ENCODE results near the gene ISL1. TPM values are rescaled to one million over a fixed set of nuclear protein-coding genes. Genes with fewer than 3 reads are reported as not detected.

ISL1 gene
- total RNA-seq, 1 donor from 2014 or later, result 0.15 TPM

- Histone ChIP-seq H3K27me3 (ENCODE audit: low read depth) (peaks cover 66% of the 10 kb centered on the region), H3K27ac (no peak overlapping the region), H3K4me3 (no peak overlapping the region), H3K36me3 (no peaks in the 10 kb centered on the region), H3K4me1 (peaks cover 16% of the 10 kb centered on the region), H3K9me3 (no peaks in the 10 kb centered on the region)
- DNase-seq (no peak), ATAC-seq (no peak)
- TF ChIP-seq, protein P1, sequence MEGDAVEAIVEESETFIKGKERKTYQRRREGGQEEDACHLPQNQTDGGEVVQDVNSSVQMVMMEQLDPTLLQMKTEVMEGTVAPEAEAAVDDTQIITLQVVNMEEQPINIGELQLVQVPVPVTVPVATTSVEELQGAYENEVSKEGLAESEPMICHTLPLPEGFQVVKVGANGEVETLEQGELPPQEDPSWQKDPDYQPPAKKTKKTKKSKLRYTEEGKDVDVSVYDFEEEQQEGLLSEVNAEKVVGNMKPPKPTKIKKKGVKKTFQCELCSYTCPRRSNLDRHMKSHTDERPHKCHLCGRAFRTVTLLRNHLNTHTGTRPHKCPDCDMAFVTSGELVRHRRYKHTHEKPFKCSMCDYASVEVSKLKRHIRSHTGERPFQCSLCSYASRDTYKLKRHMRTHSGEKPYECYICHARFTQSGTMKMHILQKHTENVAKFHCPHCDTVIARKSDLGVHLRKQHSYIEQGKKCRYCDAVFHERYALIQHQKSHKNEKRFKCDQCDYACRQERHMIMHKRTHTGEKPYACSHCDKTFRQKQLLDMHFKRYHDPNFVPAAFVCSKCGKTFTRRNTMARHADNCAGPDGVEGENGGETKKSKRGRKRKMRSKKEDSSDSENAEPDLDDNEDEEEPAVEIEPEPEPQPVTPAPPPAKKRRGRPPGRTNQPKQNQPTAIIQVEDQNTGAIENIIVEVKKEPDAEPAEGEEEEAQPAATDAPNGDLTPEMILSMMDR (IDR thresholded peaks at IDR 0.05), result no peak
- intact Hi-C loops (cut with DNase I), result no loop called here
These were observed 5.2 kb upstream of the ISL1 start for GRCh38 chr5:51378061-51378409.

DNA sequence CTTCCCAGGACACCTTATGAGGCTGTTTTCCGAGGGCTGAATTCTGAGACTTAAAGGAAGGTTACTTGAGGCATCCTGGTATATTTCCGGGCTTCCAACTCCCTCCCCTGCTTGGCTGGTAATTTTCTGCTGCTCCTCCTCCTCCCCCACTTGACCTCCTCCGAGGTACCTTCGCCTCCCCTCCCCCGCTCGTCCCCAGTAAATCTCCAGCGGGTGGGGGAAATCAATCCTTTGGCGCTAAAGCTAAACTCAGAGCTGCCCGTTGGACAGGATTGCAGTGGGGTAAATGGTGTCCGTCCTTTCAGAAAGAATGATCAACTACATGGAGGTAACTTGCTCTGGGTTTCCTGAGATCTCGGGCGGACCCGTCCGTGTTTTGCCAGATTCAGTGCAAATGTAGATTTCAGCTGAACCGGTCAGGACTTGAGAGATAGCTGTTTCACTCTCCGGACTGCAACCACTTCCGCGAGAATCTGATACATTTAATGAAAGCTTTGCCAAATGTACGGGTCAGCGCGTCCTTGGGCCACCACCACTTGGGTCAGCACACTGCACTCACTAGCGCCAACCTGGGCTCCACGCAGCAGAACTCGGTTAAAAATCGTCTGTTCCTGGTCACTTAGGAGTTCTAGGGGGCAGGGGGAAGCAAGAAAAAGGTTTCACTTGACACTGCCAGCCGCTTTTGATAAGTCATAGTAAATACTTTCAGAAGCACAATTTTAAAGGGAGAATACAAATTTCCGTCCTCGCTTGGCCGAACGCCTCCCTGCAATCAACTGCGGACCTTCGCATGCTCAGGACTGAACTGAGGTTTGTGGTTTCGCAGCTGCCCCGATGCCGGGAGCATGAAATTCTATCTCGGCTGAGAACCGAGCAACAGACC lies 4.6 kb upstream of the ISL1 start:
- Histone ChIP-seq H3K27ac (no peak overlapping the region), H3K9me3 (no peaks in the 10 kb centered on the region), H3K36me3 (no peaks in the 10 kb centered on the region), H3K27me3 (ENCODE audit: low read depth) (peaks cover 73% of the 10 kb centered on the region), H3K4me3 (peak overlapping the region; percentile 14), H3K4me1 (peaks cover 20% of the 10 kb centered on the region)
- ATAC-seq (peak in 1 of 2 donors; percentile 7), DNase-seq (no peak)
- intact Hi-C loops (cut with DNase I), result no loop called here
- TF ChIP-seq, protein P1 (IDR thresholded peaks at IDR 0.05), result no peak

DNA sequence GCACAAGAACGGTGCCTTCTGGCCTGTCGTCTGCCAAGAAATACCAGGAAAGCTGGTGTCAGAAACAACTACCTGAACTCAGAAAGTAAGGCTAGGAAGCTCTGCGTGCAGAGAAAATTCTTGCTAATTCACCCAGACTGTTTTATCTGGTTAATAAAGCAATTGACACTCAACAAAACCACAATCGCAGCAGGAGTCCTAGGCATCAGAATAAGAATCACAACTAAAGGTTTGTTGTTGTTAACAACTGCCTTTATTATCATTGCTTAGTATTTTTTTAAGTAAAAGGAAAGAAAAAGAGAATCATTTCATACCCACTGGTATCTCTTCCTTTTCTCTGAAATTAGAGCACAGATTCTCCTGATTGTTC lies 3.9 kb upstream of the ISL1 start:
- intact Hi-C loops (cut with DNase I), result no loop called here
- H3K27me3 ChIP-seq (ENCODE audit: low read depth), result peaks cover 79% of the 10 kb centered on the region

DNA sequence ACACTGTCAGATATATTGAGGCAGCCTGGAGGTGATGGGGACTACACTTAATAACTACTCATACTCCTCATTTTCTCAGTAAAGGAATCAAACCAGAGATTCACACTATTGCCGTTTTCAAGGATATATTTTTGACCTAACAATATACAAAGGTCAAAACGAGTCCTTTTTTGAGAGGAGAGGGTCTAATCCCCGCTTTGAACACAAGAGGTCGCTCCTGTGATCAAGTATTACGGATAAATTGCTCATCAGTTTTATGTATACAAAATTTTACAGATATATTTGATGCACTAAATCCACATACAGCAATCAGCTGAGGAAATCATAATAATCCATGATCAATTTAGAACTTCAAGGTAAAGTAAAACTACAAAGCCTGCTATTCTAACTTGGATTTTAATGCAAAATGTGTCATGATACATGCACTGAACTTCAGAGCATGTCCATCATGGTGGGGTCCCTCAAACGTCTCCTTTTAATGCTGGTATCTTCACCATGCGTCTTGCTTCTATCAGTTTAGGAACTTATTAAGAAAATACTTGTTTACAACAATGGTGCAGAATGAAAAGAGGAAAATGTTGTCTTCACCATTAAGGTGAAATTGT lies 2.5 kb upstream of the ISL1 start:
- Histone ChIP-seq H3K4me3 (no peak overlapping the region), H3K27ac (no peak overlapping the region), H3K27me3 (ENCODE audit: low read depth) (peaks cover 93% of the 10 kb centered on the region), H3K9me3 (no peaks in the 10 kb centered on the region), H3K36me3 (no peaks in the 10 kb centered on the region), H3K4me1 (peaks cover 20% of the 10 kb centered on the region)
- ATAC-seq (no peak), DNase-seq (no peak)
- intact Hi-C loops (cut with DNase I), result no loop called here
- TF ChIP-seq, protein P1 (IDR thresholded peaks at IDR 0.05), result peak; percentile 38

More for the DNA sequence above, 3.9 kb upstream of the ISL1 start:
- Histone ChIP-seq H3K36me3 (no peaks in the 10 kb centered on the region), H3K27ac (no peak overlapping the region), H3K4me1 (peaks cover 20% of the 10 kb centered on the region), H3K4me3 (peak overlapping the region; percentile 14), H3K9me3 (no peaks in the 10 kb centered on the region)
- ATAC-seq (no peak), DNase-seq (no peak)
- TF ChIP-seq, protein P1 (IDR thresholded peaks at IDR 0.05), result no peak

- H3K4me3 ChIP-seq, result peak overlapping the region; percentile 45
- H3K27me3 ChIP-seq (ENCODE audit: low read depth), result peaks cover 99% of the 10 kb centered on the region
- intact Hi-C loops (cut with DNase I), result no loop called here
- no peak overlapping the region for H3K27ac ChIP-seq
- H3K36me3 ChIP-seq, result no peaks in the 10 kb centered on the region
- H3K4me1 ChIP-seq, result peaks cover 24% of the 10 kb centered on the region
- H3K9me3 ChIP-seq, result no peaks in the 10 kb centered on the region
- DNase-seq (no peak), ATAC-seq (no peak)
- TF ChIP-seq, protein P1 (IDR thresholded peaks at IDR 0.05), result no peak
These were observed 1.3 kb upstream of the ISL1 start for GRCh38 chr5:51381761-51382474.

Data from lower lobe of right lung (tissue), 2 donors.